Fibroblast of upper back skin (primary cell): ENCODE measurements around the gene MEIS2.

Experiments
- DNase-seq: peaks from one replicate; pipeline ENCODE4 v3.0.0-alpha.2; 2013

MEIS2 gene

GRCh38 chr15:36887214-36887961 is 213.0 kb downstream of the MEIS2 start:
- no peak for DNase-seq

- DNase-seq: no peak
Measured at GRCh38 chr15:36886701-36887100, 213.6 kb downstream of the MEIS2 start.

- no peak for DNase-seq
Measured at GRCh38 chr15:36886191-36886590, 214.2 kb downstream of the MEIS2 start.

GRCh38 chr15:36885771-36886170 is 214.6 kb downstream of the MEIS2 start:
- DNase-seq: no peak

GRCh38 chr15:36884936-36885635 is 215.3 kb downstream of the MEIS2 start:
- DNase-seq: no peak

- no peak for DNase-seq
Measured at GRCh38 chr15:36884518-36884875, 215.9 kb downstream of the MEIS2 start.

- DNase-seq: peak; percentile 86
Measured at GRCh38 chr15:36883713-36884517, 216.4 kb downstream of the MEIS2 start.

- no peak for DNase-seq
Measured at GRCh38 chr15:36882487-36883131, 217.7 kb downstream of the MEIS2 start.

GRCh38 chr15:36882056-36882455 is 218.3 kb downstream of the MEIS2 start:
- no peak for DNase-seq

- no peak for DNase-seq
Measured at GRCh38 chr15:36881516-36881915, 218.8 kb downstream of the MEIS2 start.

- no peak for DNase-seq
Measured at GRCh38 chr15:36880913-36881460, 219.4 kb downstream of the MEIS2 start.

GRCh38 chr15:36880224-36880912 is 220.0 kb downstream of the MEIS2 start:
- DNase-seq: no peak

GRCh38 chr15:36879568-36880222 is 220.7 kb downstream of the MEIS2 start:
- no peak for DNase-seq

GRCh38 chr15:36878684-36879262 is 221.6 kb downstream of the MEIS2 start:
- DNase-seq: no peak

- DNase-seq: no peak
Measured at GRCh38 chr15:36877796-36878683, 222.3 kb downstream of the MEIS2 start.

- DNase-seq: no peak
Measured at GRCh38 chr15:36877294-36877693, 223.1 kb downstream of the MEIS2 start.

- DNase-seq: no peak
Measured at GRCh38 chr15:36875740-36876334, 224.5 kb downstream of the MEIS2 start.

- DNase-seq: no peak
Measured at GRCh38 chr15:36874930-36875329, 225.4 kb downstream of the MEIS2 start.

- DNase-seq: no peak
Measured at GRCh38 chr15:36867436-36867835, 232.9 kb downstream of the MEIS2 start.

- no peak for DNase-seq
Measured at GRCh38 chr15:36866896-36867295, 233.5 kb downstream of the MEIS2 start.
